Vagina (tissue), 2 donors: ENCODE data around the gene JMJD6. TPM values are rescaled to one million over a fixed set of nuclear protein-coding genes. Genes with fewer than 3 reads are reported as not detected.
"Not testable (repeated sequence)": the region's sequence is repeated elsewhere in the genome, so short reads cannot be mapped to it uniquely, and the experiment has no call there.

ENCODE experiments used
- DNase-seq, 2 donors: peaks; one replicate each; pipeline ENCODE4 v3.0.0-alpha.2; 2017; ENCODE audit errors: extremely low spot score in 2 of 2
- H3K27ac ChIP-seq: fragments of 200-600 bp; sonication (generic); one replicate; pipeline ENCODE4 v1.5.1; 2019
- H3K27me3 ChIP-seq: fragments of 200-600 bp; sonication (generic); one replicate; pipeline ENCODE4 v1.5.1; 2019
- H3K36me3 ChIP-seq, 2 donors: fragments of 200-600 bp; sonication (generic); one replicate each; pipeline ENCODE4 v1.5.1; 2017 to 2019
- H3K4me1 ChIP-seq: fragments of 200-600 bp; sonication (generic); one replicate; pipeline ENCODE4 v1.5.1; 2019
- H3K4me3 ChIP-seq, 2 donors: fragments of 200-600 bp; sonication (generic); 1 replicate in 1 of 2; 2 replicates in 1 of 2; pipeline ENCODE4 v1.5.1; 2016 to 2019
- H3K9me3 ChIP-seq: fragments of 200-600 bp; sonication (generic); one replicate; pipeline ENCODE4 v1.5.1; 2019
- CTCF ChIP-seq, 3 experiments: fragments of 450-650 bp in 2 of 3; fragments of 200-600 bp in 1 of 3; sonication (generic) in 1 of 3; IDR thresholded peaks; one replicate each; pipeline ENCODE4 v1.5.1; 2017 to 2019; ENCODE audit warnings: antibody characterized with exemption in 3 of 3, mild to moderate bottlenecking in 2 of 3, moderate library complexity in 2 of 3
- POLR2A ChIP-seq, 2 donors: fragments of 450-650 bp; IDR thresholded peaks; one replicate each; pipeline ENCODE4 v1.6.1; 2017; ENCODE audit warnings: antibody characterized with exemption in 2 of 2, mild to moderate bottlenecking in 2 of 2, moderate library complexity in 2 of 2
- POLR2AphosphoS5 ChIP-seq, 2 donors: sonication (generic); formaldehyde crosslinking; IDR thresholded peaks; one replicate each; pipeline ENCODE4 v1.9.0; 2017; ENCODE audit warnings: antibody characterized with exemption in 2 of 2, mild to moderate bottlenecking in 2 of 2, low read depth in 1 of 2; ENCODE audit not compliant: insufficient read depth in 1 of 2
- intact Hi-C: fragments of 100-400 bp; cut with DNase I; formaldehyde crosslinking; loops from one replicate; pipeline ENCODE4 v1.15.1; 2023
- total RNA-seq: library from RNA; depleted of rRNA; stranded (reverse); fragments of >200 nt; gene quantifications from one replicate; pipeline ENCODE4 v1.2.3, GENCODE V29; 2016

Gene JMJD6
- total RNA-seq, 1 donor from 2014 or later, result 28.0 TPM

- intact Hi-C loops, result no loop called here
- Histone ChIP-seq H3K27me3 (no peaks in the 10 kb centered on the region), H3K9me3 (no peaks in the 10 kb centered on the region), H3K4me1 (peaks cover 33% of the 10 kb centered on the region), H3K4me3 (no peak overlapping the region), H3K36me3 (peaks cover 0 to 38% of the 10 kb centered on the region in 2 donors), H3K27ac (peak overlapping the region; percentile 15)
- no peak for DNase-seq
- no peak for TF ChIP-seq CTCF (IDR thresholded peaks at IDR 0.05)
Measured at GRCh38 chr17:76740329-76741118, 14.1 kb upstream of the JMJD6 start.

GRCh38 chr17:76739568-76740115, 13.2 kb upstream of the JMJD6 start:
- DNase-seq, intact Hi-C loops, H3K4me3 ChIP-seq, H3K9me3 ChIP-seq, H3K27me3 ChIP-seq: not testable (repeated sequence)
- H3K36me3 ChIP-seq, result peaks cover 0 to 37% of the 10 kb centered on the region in 2 donors
- H3K4me1 ChIP-seq, result peaks cover 42% of the 10 kb centered on the region
- peak overlapping the region; percentile 15 for H3K27ac ChIP-seq

- intact Hi-C loops, result no loop called here
- H3K4me3 ChIP-seq, result peak overlapping the region; percentile 98 to 100
- DNase-seq, result no peak
- H3K27ac ChIP-seq, result peak overlapping the region; percentile 99
- peaks cover 54% of the 10 kb centered on the region for H3K4me1 ChIP-seq
- peaks cover 0 to 38% of the 10 kb centered on the region in 2 donors for H3K36me3 ChIP-seq
- H3K27me3 ChIP-seq, result no peaks in the 10 kb centered on the region
- H3K9me3 ChIP-seq, result no peaks in the 10 kb centered on the region
- no peak for TF ChIP-seq POLR2A (IDR thresholded peaks at IDR 0.05)
- TF ChIP-seq CTCF (IDR thresholded peaks at IDR 0.05), result no peak
- TF ChIP-seq POLR2AphosphoS5 (IDR thresholded peaks at IDR 0.05; ENCODE audit: insufficient read depth in 1 of 2, low read depth in 1 of 2), result no peak
Measured at GRCh38 chr17:76738468-76738850, 12.1 kb upstream of the JMJD6 start.

- peak within 1 kb of the TSS; percentile 98 to 100 for H3K4me3 ChIP-seq
- no peaks in the 10 kb centered on the region for H3K9me3 ChIP-seq
- intact Hi-C loops, result no loop called here
- peaks cover 0 to 41% of the 10 kb centered on the region in 2 donors for H3K36me3 ChIP-seq
- DNase-seq, result no peak
- H3K4me1 ChIP-seq, result peaks cover 59% of the 10 kb centered on the region
- H3K27me3 ChIP-seq, result no peaks in the 10 kb centered on the region
- TF ChIP-seq CTCF (IDR thresholded peaks at IDR 0.05) (no peak), POLR2AphosphoS5 (IDR thresholded peaks at IDR 0.05; ENCODE audit: insufficient read depth in 1 of 2, low read depth in 1 of 2) (peak in 1 of 2 donors; percentile 11), POLR2A (IDR thresholded peaks at IDR 0.05) (no peak)
- H3K27ac ChIP-seq, result peak within 1 kb of the TSS; percentile 99
Measured at GRCh38 chr17:76737676-76738467, 11.5 kb upstream of the JMJD6 start, which contains the start of gene MFSD11. TSS of gene MFSD11 (plus strand) at chr17:76738119. CDS start at chr17:76738353, 234 bp downstream.

- Histone ChIP-seq H3K9me3 (no peaks in the 10 kb centered on the region), H3K27ac (peak within 1 kb of the TSS; percentile 99), H3K27me3 (no peaks in the 10 kb centered on the region), H3K36me3 (peaks cover 0 to 40% of the 10 kb centered on the region in 2 donors), H3K4me1 (peaks cover 65% of the 10 kb centered on the region), H3K4me3 (peak within 1 kb of the TSS; percentile 98 to 100)
- TF ChIP-seq POLR2AphosphoS5 (IDR thresholded peaks at IDR 0.05; ENCODE audit: insufficient read depth in 1 of 2, low read depth in 1 of 2) (peak; percentile 98 to 100), CTCF (IDR thresholded peaks at IDR 0.05) (peak in 1 of 3 experiments; percentile 13), POLR2A (IDR thresholded peaks at IDR 0.05) (peak; percentile 85 to 100)
- intact Hi-C loops, result no loop called here
- peak; percentile 99 to 100 for DNase-seq
Measured at GRCh38 chr17:76737082-76737675, 10.8 kb upstream of the JMJD6 start, which contains the start of gene SRSF2. TSS of gene SRSF2 (minus strand) at chr17:76737331. CDS start at chr17:76737160, 171 bp downstream.
